KBM-7 (cell line): ENCODE results near the gene IGIP.

Experiments
- DNase-seq: peaks from one replicate; pipeline ENCODE4 v3.0.0-alpha.2; 2015
- in situ Hi-C: fragments of 300-500 bp; cut with MboI; formaldehyde crosslinking; loops from 2 replicates; pipeline ENCODE4 v1.14.3; 2020; ENCODE audit warnings: low sequenced_read_pairs, low pct_unique_long_range_greater_than_20kb, mixed read lengths

IGIP gene

DNA sequence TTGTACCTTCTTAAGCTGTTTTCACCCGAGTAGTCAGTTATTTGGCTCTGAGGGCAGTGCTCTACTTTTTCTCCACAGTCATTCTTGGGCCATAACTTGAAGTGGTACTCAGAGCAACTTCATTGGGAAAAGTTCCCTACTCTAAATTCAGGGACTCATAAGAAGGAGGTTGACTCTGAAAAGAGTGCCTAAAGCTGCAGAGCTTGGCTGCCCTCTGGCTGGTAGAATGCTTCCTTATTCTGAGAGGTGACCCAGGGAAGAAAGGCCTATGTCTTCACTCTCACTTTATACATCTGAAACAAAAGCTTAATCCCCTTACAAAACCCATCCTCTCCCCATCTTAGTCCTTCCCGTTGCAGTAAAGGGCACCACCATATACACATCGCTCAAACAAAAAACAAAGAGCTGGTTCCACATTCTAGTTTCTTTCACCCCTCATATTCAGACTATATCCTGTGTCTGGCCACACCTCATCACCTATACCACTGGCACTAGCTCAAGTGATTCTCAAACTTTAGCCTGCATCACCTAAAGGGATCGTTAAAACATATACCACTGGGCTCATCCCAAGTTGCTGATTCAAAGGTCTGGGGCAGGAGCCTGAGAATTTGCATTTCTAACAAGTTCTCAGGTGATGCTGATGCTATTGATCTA lies 7.9 kb downstream of the IGIP start:
- in situ Hi-C loops = no loop called here
- DNase-seq = no peak

DNA sequence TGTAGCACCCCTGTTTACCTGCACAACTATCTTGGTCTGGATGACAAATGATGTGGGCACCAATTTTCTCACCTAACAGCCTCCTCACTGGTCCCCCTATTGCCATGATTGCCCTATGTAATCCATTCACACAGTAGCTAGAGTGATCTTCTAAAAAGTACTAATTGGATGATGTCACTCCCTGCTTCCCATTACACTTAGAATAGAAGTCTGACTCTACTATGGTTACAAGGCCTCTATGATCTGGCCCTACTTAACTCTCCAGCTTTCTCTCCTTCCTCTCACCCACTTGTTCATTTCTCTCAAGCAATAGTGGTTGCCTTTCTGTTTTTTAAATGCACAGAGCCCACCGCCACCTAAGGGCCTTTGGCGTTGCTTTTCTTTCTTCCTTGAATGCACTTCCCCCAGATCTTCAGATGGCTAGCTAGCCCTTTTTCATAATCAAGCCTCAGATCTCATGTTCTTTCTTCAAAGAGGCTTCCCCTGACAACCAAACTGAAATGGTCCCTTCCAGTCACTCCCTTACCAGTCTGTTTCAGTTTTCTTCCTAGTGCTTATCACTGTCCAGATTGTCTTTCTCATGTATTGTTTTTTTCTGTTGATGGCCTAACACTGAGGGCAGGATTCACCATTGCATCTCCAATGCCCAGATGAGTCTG lies 8.7 kb downstream of the IGIP start:
- in situ Hi-C loops = no loop called here
- DNase-seq = no peak

DNA sequence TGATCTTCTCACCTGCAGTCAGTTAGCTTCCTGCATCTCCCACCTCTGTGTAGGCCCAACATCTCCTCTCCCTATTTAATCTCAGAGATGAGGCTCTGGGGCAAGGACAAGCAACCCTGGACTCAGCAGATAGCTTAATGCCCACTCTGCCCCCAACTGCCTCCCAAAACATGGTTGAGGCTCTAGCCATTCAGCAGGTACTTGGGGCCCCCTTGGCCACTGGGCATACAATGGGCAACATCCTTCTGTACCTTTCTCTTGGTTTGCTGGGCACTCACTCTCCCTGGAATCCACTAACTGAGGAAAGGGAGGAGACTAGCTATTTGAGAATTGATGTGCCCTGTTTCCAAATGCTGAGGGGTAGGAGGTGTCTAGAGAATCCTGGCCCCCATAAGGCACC lies 9.4 kb downstream of the IGIP start:
- in situ Hi-C loops = no loop called here
- no peak for DNase-seq

DNA sequence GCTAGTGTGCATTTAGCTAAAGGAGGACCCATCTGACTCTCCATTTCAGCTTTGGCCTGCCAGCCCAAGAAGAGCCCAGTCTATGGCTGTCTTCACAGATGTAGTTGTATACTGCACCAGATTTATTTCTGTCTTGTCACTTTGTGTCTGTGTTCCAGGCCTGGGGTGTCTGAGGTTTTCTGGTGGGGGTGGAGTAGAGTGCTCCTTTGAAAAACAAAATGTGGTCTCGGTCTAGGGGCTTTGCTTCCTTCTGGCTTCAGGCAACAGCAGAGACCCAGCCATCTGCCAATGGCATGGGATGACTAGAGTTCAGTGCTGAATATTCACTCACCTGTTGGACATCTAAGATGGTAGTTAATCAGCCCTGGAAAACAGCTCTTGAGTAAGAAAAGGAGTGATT lies 10.9 kb downstream of the IGIP start:
- in situ Hi-C loops = no loop called here
- no peak for DNase-seq

DNA sequence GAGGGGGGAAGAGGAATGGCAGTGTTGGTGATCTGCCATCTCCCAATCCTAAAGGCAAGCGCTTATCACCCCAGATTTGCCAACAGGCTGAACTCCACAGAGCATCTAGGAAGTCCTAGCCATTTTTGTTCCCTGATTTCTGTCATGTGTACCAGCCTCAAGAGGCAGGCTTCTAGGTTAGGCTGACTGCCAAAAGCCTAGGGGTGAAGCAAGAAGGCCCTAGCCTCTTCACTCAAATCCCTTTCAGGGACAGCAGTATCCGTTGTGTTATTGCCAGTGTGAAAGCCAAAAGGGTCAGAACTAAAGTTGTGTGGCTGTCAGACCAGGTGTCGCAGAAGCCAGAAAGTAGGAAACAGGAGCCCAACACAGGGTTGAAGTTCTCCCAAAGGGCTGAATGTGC lies 14.7 kb downstream of the IGIP start:
- in situ Hi-C loops = no loop called here
- no peak for DNase-seq

DNA sequence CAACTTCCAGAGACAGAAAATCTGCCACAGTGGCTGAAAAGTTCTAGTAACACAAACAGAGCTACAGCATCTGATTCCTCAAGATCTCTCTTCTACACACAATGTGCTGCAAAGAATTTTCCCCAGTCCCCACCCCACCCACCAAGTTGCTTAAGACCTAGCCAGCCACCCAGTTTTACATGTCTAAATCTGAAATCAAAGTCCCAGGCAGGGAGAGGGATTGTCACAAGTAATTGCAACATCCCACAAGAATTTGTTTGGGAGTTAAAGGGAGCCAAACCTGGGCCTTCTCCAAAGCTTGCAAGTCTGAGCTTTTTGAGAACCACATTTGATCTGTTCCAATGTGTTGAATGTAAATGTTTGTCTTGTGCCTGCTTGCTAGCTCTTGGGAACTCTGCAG lies 15.5 kb downstream of the IGIP start:
- in situ Hi-C loops = no loop called here
- DNase-seq = no peak

DNA sequence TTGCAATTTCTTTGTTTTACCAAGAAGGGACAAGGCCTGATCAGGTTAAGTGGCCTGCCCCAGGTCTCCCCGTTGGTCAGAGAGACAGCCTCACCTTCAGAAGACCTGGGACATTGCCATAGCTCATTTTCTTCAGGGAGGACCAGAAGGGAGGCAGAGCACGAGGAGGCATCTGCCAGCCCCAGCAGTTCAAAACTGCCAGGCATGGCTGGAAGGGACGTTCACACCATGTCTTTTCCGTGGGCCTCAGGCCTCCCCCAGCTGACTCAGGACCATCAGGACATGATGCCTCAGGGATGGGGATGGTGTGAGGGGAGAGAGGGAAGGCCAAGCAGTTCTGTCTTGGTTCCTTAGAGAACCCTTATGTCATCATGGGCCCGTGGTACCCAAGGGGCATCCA lies 16.5 kb downstream of the IGIP start:
- in situ Hi-C loops = no loop called here
- DNase-seq = no peak

DNA sequence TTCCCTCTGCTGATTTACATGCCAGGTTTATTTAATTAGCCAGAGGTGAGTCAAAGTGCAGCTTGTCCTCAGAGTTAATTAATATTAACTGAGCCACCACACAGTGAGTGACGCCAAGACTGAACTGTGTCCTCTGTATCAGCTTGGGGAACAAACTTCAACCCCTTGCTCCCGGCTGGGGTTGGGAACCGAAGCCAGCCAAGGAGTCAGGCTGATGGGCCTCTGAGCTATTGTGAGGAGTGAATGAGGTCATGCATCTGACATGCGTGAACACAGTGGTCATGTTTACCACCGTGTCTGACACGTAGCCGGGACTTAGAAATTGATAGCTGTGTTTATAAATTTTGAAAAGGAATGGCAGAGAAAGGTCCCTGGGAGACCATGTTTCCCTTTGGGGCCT lies 17.1 kb downstream of the IGIP start:
- in situ Hi-C loops = no loop called here
- DNase-seq = no peak

DNA sequence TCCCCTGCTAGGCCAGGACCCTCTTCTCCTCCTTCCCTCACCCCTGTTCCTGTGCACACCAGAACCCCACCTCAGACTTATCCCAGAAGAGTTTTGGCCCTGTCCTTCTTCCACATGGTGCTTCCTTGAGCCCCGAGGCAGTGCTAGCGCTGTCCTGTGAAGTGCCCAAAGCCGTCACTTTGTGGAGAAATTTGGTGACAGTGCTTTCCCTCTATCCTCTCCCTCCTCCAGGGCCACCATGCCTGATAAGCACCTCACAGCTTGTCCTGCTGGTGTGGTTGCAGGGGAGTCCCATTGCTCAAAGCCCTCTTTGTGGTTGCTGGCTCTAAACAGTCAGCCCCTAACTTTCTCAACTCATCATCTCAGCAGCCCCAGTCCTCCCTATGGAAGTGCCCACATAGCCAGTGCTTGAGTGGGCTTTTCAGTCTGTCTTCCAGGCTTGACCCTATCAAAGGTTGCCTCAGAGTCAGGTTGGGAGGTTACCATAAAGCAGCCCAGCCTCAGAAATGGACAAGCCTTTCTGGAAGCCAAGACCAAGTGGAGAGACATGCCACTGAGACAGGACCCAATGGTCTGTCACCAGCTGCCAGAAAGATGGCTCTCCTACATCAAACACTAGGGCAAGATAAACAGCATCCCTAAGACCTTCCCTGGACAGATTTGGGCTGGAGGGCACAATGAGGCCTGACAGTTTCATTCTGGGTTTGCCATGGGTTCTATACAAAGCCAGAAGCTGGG lies 18.0 kb downstream of the IGIP start:
- in situ Hi-C loops = no loop called here
- no peak for DNase-seq

DNA sequence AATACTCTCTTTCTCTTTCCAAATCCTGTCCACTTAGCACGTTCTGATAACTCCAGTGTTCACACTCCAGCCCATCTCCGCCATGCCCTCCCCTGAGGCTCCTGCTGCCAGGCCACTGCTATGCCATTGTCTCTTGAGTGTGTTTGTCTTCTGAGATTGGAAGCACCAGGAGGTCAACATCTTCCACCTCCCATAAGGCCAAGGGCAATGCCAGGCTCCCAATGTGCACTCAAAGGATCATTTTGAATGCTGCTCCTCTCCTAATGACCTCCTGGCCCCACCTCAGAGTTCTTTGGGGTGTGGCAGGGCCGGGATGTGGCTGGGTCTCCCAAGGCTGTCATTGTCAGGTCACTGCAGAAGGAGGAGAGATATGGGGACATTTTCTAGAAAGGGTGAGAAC lies 19.5 kb downstream of the IGIP start:
- in situ Hi-C loops = no loop called here
- DNase-seq = no peak

DNA sequence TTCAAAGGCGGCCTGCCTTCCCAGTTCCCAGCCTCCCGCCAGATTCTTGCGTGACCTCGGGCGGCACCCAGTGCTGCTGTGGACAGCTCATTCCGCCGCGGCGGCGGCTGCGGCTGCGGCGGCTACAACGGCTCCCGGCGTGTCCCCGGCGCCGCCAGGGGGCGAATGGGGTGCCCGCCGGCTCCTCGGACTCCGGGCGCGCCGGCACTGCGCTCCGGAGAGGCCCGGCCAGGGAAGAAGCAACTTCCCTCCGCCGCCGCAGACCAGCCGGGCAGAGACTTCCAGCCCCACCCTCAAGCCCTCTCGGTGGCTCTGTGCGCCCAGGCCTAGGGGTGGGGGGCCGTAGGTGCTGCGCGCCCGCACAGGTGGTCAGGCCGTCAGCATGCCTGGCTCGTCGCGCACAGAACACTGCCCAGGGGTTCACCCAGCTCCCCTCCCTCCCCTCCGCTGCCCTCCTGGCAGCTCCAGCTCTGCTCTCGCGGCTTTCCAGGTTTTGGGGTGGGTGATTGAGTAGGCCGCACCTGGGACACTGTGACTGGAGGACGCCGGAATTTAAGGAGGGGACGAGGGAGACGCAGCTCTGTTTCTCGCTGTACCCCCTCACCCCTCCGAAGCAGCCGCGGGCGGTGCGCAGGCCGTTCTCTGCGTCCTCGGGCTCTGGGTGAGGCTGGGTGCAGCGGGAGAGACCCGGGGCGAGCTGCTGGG lies 20.2 kb downstream of the IGIP start:
- DNase-seq = peak; percentile 76
- in situ Hi-C loops = no loop called here

DNA sequence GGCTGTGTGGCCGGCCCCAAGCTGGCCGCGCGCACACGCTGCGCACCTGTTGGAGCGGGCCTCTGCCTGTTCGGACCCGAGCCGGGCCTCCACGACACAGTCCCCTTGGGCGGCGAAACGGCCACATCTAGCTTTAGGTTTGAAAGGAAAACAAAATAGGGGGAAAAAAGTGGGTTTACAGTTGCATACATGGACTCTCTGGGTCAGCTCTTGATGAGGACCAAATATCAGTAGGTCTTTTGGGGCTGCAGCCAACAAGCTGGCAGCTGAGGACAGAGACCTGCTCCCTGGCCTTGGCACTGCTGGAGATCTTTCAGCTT lies 20.7 kb downstream of the IGIP start:
- no peak for DNase-seq
- in situ Hi-C loops = no loop called here

DNA sequence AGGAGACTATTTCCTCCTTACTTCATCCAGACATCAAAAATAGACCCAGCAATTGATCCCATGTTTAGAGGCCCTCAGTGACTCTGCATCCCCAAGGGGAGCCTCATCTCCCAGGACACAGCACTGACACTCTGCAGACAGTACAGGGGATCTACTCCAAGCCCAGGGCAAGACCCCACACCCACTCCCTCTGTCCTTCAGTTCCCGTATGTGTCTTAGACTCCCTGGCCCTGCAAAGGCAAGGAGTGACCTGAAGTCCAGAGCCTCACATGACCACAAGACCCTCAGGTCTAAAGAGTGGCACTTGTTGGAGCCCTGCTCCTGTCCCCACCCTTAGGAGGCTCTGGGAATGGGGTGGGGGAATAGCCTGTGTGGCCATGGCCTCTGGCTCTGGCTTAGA lies 21.7 kb downstream of the IGIP start:
- in situ Hi-C loops = no loop called here
- DNase-seq = no peak

DNA sequence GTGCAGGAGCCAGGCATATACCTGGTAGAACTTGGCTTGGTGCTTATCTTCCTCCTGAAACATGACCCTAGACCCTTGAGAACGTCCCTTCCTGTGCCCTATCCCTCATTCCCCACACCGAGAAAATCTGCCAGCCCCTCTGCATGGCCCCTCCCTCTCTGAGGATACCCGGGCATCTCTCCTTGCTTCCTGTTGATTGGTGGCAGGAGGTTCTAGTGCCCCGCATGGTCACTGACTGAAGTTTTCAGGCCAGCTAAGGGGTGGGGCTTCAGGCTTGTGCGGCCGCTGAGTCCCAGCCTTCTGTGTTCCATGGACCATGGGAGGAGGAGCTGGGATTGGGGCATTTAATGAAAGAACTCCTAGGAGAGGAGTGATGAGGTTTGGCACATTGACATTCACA lies 22.8 kb downstream of the IGIP start:
- in situ Hi-C loops = no loop called here
- DNase-seq = no peak

DNA sequence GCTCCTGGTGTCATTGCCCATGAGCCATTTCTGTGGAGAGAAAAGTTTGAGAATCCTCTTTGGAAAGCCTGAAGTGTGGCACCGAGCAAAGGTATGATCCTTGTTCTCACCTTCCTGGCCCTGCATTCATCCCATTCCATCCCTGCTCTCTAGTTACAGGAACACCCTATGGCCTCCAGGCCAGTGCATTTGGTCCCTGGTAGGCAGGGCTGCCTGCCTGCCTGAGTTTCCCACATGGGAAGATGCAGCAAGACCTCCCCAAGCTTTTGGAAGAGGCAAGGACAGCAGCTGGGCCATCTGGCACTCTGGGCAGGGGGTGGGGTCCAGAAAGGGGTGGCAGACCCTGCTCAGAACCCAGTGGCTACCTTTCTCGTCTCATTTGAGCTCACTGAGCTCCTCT lies 24.5 kb downstream of the IGIP start:
- in situ Hi-C loops = no loop called here
- DNase-seq = no peak

DNA sequence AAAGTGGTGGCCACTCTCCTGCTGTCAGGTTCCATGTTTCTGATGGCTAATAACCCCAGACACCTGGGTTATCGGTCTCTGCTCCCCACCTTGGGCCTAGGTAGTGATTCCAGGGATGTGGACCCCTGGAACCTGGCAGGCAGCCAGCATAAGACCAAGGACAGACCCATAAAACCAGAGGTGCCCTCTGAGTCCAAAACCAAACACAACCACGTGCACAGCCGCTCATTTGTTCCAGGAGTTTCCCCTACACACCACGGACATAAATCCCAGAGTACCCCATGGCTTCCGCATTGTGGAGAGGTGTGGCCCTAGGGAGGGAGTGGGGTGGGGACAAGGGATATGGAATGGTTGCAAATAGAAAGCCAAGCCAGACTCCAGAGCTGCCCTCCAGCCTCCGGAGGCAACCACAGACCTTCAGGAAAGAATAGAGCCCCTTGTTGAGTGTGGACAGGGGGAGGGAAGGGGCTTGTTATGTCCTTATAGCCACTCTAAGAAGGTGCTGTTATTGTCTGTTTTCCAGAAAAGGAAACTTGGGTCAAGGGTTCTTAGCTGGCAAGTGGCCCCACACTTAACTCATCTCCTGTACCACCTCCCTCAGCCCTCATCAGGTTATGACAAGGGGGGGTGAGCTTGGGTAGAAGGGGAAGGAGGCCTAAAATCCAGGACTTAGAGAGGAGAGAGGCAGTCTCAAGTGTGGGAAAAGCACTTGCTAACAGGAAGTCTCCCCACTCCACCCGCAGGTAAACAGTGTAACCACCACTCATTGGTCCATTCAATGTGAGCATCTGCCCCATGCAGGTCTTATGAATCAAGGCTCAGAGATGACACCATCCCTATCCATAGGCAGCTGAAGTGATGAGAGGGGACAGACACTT lies 25.6 kb downstream of the IGIP start:
- DNase-seq = no peak
- in situ Hi-C loops = no loop called here

DNA sequence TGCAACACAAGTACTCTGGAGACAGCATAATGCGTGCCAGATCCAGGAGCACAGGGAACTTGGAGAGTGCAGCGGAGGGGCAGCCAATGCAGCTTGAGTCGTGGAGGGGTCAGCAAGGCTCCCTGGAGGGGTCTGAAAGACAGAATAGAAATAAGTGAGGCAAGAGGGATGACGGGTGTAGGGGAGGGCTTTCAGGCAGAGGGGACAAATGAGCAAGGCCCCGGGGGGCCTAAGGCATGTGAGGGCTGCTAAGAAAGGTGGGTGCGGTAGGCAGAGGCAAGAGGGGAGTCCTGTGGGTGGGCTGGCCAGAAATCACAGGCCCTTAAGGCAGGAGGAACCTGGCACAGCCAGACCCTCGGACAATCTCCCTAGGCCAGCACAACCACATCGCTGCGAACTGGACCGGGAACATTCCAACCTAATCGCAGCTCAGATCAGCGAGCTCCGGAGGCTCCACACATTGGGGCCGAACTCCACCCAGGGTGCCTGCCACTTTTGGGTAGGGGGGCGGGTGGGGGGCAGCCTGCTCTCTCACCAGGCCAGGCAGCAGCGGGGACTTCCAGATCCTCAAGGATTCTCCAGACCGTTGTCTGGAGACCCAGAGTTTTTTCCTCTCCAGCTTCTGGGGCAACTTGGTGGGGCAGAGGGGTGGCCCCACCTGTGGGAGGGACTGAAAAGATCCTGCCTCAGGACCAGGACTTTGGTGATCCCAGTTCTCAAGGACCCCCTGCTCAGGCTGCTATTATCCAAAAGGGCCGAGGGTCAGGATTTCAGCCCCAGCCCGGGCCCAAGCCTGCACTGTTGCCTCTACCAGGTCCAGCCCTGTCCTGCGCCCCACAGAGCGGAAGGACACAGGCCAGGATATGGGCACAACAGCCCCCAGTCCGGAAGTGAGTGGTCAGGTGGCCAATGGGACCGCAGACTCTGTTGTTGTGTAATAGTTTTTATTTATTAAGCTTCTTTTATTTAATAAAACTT lies 26.6 kb downstream of the IGIP start:
- in situ Hi-C loops = no loop called here
- no peak for DNase-seq

DNA sequence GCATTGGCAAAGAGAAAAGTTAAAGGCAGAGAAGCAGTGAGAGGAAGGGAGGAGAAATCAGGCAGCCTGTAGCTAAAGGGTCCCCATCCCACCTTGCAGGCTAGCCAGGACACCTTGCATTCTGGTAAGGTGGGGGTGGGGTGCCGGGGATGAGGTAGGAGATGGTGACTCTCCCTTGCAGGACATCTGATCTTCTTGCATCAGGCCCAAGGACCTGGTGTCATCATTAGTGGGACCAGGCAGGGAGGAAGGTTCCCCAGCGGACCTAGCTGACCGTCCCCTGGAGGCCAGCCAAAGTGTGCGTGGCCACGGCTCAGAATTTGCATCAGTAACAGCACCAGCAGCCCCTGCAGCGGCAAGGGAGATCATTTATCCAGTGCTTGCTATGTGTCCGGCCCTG lies 27.5 kb downstream of the IGIP start:
- in situ Hi-C loops = no loop called here
- DNase-seq = no peak
